ENCODE results near the gene DLGAP1. TPM values are rescaled to one million over a fixed set of nuclear protein-coding genes. Genes with fewer than 3 reads are reported as not detected.

Gene DLGAP1
- total and polyA plus RNA-seq, 9 donors: 2.0 to 42.7 (median 3.8) TPM

DNA sequence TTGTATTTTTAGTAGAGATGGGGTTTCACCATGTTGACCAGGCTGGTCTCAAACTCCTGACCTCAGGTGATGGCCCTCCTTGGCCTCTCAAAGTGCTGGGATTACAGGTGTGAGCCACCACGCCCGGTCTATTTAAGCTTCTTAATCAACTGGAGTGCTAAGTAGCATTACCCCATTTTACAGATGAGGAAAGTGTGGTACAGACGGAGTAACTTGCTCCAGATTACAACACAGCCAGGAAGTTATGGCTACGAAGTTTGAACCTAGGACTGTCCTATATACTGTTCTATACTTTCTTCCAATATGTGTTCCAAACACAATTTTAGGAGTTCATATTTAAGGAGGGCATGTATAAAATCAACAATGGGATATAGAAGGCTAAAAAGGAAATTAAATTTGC, 807.5 kb downstream of the DLGAP1 start:
- no peak for TF ChIP-seq POLR2A (IDR thresholded peaks at IDR 0.05)
- TF ChIP-seq, protein P1, sequence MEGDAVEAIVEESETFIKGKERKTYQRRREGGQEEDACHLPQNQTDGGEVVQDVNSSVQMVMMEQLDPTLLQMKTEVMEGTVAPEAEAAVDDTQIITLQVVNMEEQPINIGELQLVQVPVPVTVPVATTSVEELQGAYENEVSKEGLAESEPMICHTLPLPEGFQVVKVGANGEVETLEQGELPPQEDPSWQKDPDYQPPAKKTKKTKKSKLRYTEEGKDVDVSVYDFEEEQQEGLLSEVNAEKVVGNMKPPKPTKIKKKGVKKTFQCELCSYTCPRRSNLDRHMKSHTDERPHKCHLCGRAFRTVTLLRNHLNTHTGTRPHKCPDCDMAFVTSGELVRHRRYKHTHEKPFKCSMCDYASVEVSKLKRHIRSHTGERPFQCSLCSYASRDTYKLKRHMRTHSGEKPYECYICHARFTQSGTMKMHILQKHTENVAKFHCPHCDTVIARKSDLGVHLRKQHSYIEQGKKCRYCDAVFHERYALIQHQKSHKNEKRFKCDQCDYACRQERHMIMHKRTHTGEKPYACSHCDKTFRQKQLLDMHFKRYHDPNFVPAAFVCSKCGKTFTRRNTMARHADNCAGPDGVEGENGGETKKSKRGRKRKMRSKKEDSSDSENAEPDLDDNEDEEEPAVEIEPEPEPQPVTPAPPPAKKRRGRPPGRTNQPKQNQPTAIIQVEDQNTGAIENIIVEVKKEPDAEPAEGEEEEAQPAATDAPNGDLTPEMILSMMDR (IDR thresholded peaks at IDR 0.05): no peak
- TF ChIP-seq EP300 (IDR thresholded peaks at IDR 0.05): no peak
- Histone ChIP-seq H3K27me3 (no peaks in the 10 kb centered on the region), H3K9me3 (no peaks in the 10 kb centered on the region), H3K4me1 (ENCODE audit: insufficient read depth) (peaks cover 2% of the 10 kb centered on the region), H3K4me3 (no peak overlapping the region), H3K27ac (no peak overlapping the region), H3K36me3 (no peaks in the 10 kb centered on the region)
- no peak for DNase-seq
- intact Hi-C loops (cut with DNase I): no loop called here
- 73 to 98% (median 97%) methylated on average over 4 of the region's 4 CpGs for WGBS, 3 donors

DNA sequence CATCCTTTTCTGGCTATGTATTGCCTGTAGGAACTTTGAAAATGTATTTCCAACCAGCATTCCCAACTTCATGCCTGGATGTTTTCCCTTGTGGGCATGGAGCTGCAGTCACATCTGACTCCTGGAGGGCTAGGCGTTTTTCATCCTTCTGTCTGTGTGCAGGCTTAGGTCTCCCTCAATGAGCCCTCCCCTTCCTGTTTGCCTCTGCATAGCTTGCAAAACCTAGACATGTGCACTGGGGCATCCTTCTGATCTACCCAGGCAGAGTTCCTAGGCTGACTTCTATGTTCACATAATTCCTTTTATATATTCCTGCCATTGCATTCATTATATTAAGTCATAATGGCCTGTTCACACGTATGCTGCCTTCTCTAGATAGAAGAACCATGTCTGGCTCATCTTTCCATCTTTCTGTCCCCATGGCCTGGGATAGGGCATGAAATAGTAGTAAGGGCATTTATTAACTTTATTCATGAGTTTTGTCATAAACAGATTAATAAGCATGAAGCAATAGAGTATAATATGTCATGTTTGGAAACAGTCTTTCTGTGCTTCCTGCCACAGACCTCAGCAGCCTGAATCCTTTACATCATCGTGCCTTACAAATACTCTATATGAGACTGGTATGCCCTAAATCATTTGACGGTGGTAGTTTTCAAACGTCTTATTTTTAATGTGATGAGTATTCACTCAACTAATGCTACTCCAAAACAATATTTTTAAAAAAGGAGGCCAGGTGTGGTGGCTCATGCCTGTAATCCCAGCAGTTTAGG, 809.5 kb downstream of the DLGAP1 start:
- intact Hi-C loops (cut with DNase I): no loop called here
- Histone ChIP-seq H3K4me1 (ENCODE audit: insufficient read depth) (no peaks in the 10 kb centered on the region), H3K27me3 (no peaks in the 10 kb centered on the region), H3K36me3 (no peaks in the 10 kb centered on the region), H3K4me3 (no peak overlapping the region), H3K27ac (no peak overlapping the region), H3K9me3 (no peaks in the 10 kb centered on the region)
- 88 to 92% (median 90%) methylated on average over 5 of the region's 5 CpGs for WGBS, 3 donors
- TF ChIP-seq EP300 (IDR thresholded peaks at IDR 0.05): no peak
- TF ChIP-seq, protein P1 (IDR thresholded peaks at IDR 0.05): no peak
- no peak for TF ChIP-seq POLR2A (IDR thresholded peaks at IDR 0.05)
- DNase-seq: no peak

- H3K27me3 ChIP-seq: no peaks in the 10 kb centered on the region
- TF ChIP-seq EP300 (IDR thresholded peaks at IDR 0.05): no peak
- no peaks in the 10 kb centered on the region for H3K36me3 ChIP-seq
- H3K27ac ChIP-seq: no peak overlapping the region
- H3K9me3 ChIP-seq: no peaks in the 10 kb centered on the region
- no peak for DNase-seq
- intact Hi-C loops (cut with DNase I): no loop called here
- no peak overlapping the region for H3K4me3 ChIP-seq
- H3K4me1 ChIP-seq (ENCODE audit: insufficient read depth): no peaks in the 10 kb centered on the region
- 78 to 84% (median 83%) methylated on average over 3 of the region's 3 CpGs for WGBS, 3 donors
These were observed 820.7 kb downstream of the DLGAP1 start for GRCh38 chr18:3634250-3634939.

DNA sequence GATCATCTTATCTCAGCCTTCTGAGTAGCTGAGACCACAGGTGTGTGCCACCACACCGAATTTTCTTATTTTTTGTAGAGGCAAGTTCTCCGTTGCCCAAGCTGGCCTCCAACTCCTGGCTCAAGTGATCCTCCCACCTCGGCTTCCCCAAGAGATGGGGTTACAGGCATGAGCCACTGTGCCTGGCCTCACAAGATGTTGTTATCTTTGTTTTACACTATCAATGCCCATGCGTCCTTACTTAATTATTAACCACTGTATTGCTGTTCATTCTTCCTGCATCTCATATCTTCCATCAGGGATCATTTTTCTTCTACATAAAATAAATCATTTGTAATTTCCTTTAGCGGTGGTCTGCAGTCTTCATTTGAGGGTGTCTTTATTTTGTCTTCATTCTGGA, 823.2 kb downstream of the DLGAP1 start:
- 72 to 82% (median 81%) methylated on average over 5 of the region's 5 CpGs for WGBS, 3 donors
- no peak for DNase-seq
- intact Hi-C loops (cut with DNase I): no loop called here

More for the DNA sequence above, 823.2 kb downstream of the DLGAP1 start:
- TF ChIP-seq, protein P1 (IDR thresholded peaks at IDR 0.05): no peak
- TF ChIP-seq EP300 (IDR thresholded peaks at IDR 0.05) (no peak), POLR2A (IDR thresholded peaks at IDR 0.05) (no peak)
- Histone ChIP-seq H3K36me3 (no peaks in the 10 kb centered on the region), H3K27me3 (no peaks in the 10 kb centered on the region), H3K27ac (no peak overlapping the region), H3K4me3 (no peak overlapping the region), H3K9me3 (no peaks in the 10 kb centered on the region), H3K4me1 (ENCODE audit: insufficient read depth) (no peaks in the 10 kb centered on the region)
